ENCODE measurements around the gene BMAL1. TPM values are rescaled to one million over a fixed set of nuclear protein-coding genes. Genes with fewer than 3 reads are reported as not detected.

BMAL1 gene
- total RNA-seq, result 10 to 100 TPM; 93.6 to 93.8 TPM
- polyA plus RNA-seq, result 10 to 100 TPM in 2 of 3 donors, 1 to 10 TPM in 1; 9.6 to 14.0 (median 12.3) TPM
- 17.5 to 91.6 (median 40.2) reads per million in 6 experiments for total RNA-seq

DNA sequence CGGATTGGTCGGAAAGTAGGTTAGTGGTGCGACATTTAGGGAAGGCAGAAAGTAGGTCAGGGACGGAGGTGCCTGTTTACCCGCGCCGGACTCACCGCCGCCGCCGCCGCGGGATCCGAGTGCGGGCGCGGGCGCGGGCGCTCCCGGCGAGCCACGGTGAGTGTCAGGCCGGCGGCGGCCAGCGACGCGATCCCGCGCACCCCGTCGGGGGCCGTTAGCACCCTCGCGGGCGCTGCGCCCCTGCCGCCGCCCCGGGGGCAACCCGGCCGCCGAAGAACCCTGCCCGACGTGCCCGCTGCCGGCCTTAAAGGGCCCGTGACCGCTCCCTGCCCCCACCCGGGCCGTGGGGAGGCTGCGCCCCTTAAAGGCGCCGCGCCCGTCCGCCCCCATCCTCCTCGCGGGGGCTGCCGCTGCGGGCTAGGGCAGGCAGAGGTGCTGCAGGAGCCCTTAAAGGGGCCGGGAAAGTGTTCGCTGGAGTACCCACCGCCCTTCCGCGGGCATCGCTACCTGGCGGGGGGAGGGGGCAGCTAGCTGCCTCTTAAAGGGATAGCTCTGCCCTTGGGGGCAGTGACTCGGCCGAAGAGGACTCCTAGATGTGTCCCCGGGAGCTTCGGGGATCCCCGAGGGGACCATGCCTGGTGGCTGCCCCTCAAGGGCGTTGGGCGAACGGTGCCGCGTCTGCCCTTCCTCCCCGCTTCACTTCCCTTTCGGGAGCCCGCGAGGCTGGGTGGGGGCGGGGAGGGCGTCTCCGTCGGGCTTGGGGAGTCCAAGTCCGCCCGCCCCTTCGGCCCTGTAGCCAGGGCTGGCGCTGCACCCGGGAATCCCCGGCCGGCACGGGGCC is at the start of gene BMAL1:
Gene BMAL1, plus strand, starts transcription at position 23 of the 841 bp plus-strand sequence. CDS start 76,519 bp downstream, outside the sequence.
- Mint-ChIP-seq H3K9me3 (no peaks in the 10 kb centered on the region), H3K27me3 (peaks cover 0 to 5% (median 0%) of the 10 kb centered on the region in 5 donors), H3K27ac (peak within 1 kb of the TSS; percentile 91 to 96 (median 94)), H3K4me3 (peak within 1 kb of the TSS; percentile 95 to 99 (median 98)), H3K36me3 (no peaks in the 10 kb centered on the region), H3K4me1 (peaks cover 40 to 58% (median 53%) of the 10 kb centered on the region in 4 donors)
- ATAC-seq (peak; percentile 36 to 44), DNase-seq (peak in 8 of 10 donors; percentile 39 to 75 (median 55))
- POLR2A ChIA-PET, result interaction anchor here (0.6 to 2.0 kb wide), 9 partner anchors 10 to 185 kb away, joined by 3 to 10 read pairs (median 4); partner anchors contain the start of gene BTBD10

DNA sequence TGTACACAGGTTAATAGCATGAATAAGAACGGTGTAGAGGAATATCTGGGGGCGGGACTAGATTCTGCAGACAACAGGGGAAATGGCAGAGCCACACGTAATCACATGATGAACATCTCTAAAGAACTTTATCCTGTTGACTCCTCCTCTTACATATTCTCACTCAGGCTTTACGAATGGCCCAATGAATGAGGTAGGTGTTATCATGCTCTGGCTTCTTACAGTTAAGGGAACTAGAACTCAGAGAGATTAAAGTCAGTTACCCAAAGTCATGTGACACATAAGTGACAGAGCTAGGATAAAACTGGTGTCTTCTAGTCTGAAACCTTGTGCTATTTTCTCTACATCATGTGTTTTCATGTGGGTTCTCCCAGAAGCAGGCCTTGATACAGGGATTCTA is 49.0 kb upstream of the BMAL1 start:
- Mint-ChIP-seq H3K9me3 (no peaks in the 10 kb centered on the region), H3K27ac (peak overlapping the region in 1 of 10 donors; percentile 40), H3K4me3 (peak overlapping the region in 1 of 10 donors; percentile 30), H3K27me3 (peaks cover 0 to 3% (median 0%) of the 10 kb centered on the region in 5 donors), H3K36me3 (no peaks in the 10 kb centered on the region), H3K4me1 (peaks cover 0 to 14% (median 0%) of the 10 kb centered on the region in 4 donors)
- DNase-seq (no peak), ATAC-seq (peak in 1 of 2 donors; percentile 23)
- POLR2A ChIA-PET, result no interaction called here

DNA sequence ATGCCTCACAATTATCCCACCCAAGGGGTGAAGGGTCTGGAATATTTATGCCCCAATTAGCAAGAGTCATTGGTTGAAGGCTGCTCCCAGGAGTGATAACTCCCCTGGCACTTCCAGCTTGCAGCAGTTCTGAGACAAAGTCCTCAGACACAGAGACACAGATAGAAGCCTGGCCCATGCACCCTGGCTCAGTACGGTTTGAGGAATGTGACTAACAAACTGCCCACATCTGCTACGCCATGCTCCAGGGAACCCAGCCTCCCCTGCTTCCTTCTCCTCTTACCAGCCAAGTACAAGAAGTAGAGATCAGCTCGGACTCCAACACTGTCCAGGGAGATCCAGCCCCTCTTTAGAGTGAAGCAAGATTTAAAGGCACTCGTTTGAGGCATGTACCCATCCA is 48.5 kb upstream of the BMAL1 start:
- no peaks in the 10 kb centered on the region for H3K9me3 Mint-ChIP-seq

DNA sequence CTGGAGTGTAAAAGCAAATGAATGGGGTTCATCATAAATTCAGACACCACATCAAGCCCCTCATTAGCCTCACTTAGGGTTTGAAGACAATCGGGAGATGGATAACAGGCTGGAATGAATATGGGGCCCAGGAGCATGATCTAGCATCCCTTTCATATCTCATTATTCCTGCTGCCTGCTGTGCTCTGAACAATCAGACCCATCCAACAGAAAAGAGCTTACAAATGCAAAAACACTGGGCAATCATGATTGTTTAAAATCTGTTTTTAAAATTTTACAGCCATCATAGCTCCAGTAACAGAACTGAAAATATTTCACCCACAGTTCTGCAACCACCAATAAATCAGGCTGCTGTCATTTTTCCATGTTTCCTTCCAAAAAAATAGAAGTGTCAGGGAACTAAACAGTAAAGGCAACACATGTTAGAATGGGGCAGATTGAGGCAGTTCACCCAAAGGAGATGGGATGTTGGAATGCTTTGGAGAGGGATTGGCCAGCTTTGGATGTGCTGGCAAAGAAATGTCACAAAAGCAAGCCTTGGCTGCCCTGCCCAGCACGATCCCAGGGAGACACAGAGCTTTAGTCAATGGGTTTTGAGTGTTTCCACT is 47.8 kb upstream of the BMAL1 start:
- Mint-ChIP-seq H3K27ac (no peak overlapping the region), H3K4me3 (no peak overlapping the region), H3K4me1 (peaks cover 0 to 14% (median 0%) of the 10 kb centered on the region in 4 donors), H3K9me3 (no peaks in the 10 kb centered on the region), H3K36me3 (no peaks in the 10 kb centered on the region), H3K27me3 (peaks cover 0 to 5% (median 0%) of the 10 kb centered on the region in 5 donors)
- DNase-seq (no peak), ATAC-seq (no peak)
- POLR2A ChIA-PET, result no interaction called here

More for the DNA sequence above, 48.5 kb upstream of the BMAL1 start:
- H3K4me1 Mint-ChIP-seq, result peaks cover 0 to 14% (median 0%) of the 10 kb centered on the region in 4 donors
- peak overlapping the region in 1 of 10 donors; percentile 40 for H3K27ac Mint-ChIP-seq
- ATAC-seq (no peak), DNase-seq (no peak)
- no peaks in the 10 kb centered on the region for H3K36me3 Mint-ChIP-seq
- POLR2A ChIA-PET, result no interaction called here
- H3K4me3 Mint-ChIP-seq, result no peak overlapping the region
- H3K27me3 Mint-ChIP-seq, result peaks cover 0 to 5% (median 0%) of the 10 kb centered on the region in 5 donors

DNA sequence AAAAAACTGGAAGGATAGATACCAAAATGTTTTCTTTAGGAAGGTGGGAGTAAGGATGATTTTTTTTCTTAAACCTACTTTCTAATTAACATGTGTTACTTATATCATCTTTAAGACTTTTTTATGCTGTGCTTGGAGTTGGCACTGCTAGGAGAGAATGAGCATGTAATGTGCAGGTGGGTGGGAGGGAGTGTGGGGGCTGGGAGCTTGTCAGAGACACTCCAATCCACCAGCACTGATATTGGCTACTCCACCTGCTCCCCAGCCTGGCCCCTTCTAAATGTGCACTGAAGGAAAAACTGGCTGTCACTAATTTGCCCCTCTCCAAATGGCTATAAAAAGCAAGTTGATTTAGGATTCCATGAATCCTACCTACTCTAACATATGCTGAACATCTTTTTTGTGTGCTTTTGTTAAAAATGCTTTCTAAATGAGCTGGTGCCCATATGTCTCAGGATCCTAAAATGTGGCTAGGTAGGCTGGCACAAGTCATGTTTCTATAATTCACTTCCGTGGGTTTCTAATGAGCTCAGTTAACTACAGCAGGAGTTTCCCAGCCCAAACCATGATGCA is 44.3 kb upstream of the BMAL1 start:
- Mint-ChIP-seq H3K27me3 (peaks cover 0 to 5% (median 0%) of the 10 kb centered on the region in 5 donors), H3K4me3 (no peak overlapping the region), H3K9me3 (peaks cover 0 to 8% (median 0%) of the 10 kb centered on the region in 9 donors), H3K4me1 (peaks cover 0 to 12% (median 0%) of the 10 kb centered on the region in 4 donors), H3K36me3 (peaks cover 0 to 6% (median 0%) of the 10 kb centered on the region in 3 donors), H3K27ac (no peak overlapping the region)
- ATAC-seq (no peak), DNase-seq (no peak)
- POLR2A ChIA-PET, result no interaction called here

DNA sequence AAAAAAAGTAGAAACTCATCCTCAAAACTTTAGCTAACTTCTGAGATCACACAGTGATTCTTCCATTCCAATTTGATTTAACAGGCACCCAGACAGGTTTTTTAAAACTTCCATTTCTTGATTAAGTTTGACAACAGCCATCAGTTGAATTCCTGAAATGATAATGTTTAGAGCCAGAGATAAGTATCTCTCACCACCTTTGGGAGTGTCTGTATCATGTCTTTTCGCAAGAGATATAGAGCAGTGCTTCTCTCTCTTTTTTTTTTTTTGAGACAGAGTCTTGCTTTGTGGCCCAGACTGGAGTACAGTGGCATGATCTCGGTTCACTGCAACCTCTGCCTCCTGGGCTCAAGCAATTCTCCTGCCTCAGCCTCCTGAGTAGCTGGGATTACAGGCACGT is 41.7 kb upstream of the BMAL1 start:
- Mint-ChIP-seq H3K4me1 (peaks cover 0 to 7% (median 2%) of the 10 kb centered on the region in 4 donors), H3K27ac (no peak overlapping the region), H3K9me3 (peaks cover 0 to 8% (median 0%) of the 10 kb centered on the region in 9 donors), H3K27me3 (peaks cover 0 to 8% (median 2%) of the 10 kb centered on the region in 5 donors), H3K36me3 (peaks cover 0 to 6% (median 0%) of the 10 kb centered on the region in 3 donors), H3K4me3 (no peak overlapping the region)
- ATAC-seq (no peak), DNase-seq (no peak)
- POLR2A ChIA-PET, result interaction anchor here (1.0 kb wide), 1 partner anchor 9 kb away, joined by 3 read pairs; no protein-coding TSS in a partner anchor

DNA sequence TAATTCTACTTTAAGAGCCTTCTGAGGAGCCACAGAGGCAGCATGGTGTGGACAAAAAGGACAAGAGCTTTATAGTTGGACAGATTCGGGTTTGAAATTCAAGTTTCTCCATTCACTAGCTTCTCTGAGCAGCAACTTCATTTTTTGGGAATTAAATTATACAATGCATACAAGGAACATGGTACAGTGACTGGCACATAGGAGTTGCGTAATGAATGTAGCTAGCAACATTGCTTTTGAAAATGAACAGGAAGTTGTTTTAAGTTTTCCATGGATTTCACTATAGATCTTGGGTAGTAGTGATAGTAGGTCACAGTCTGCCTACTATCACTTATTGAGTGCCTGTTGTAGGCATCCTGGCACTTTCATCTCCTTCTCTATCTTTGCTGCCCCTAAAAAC is 41.0 kb upstream of the BMAL1 start:
- Mint-ChIP-seq H3K36me3 (peaks cover 0 to 6% (median 0%) of the 10 kb centered on the region in 3 donors), H3K27ac (no peak overlapping the region), H3K4me3 (no peak overlapping the region), H3K9me3 (peaks cover 0 to 8% (median 0%) of the 10 kb centered on the region in 9 donors), H3K27me3 (peaks cover 0 to 8% (median 2%) of the 10 kb centered on the region in 5 donors), H3K4me1 (peaks cover 0 to 7% (median 2%) of the 10 kb centered on the region in 4 donors)
- ATAC-seq, result no peak
- no peak for DNase-seq
- POLR2A ChIA-PET, result interaction anchor here (1.0 kb wide), 1 partner anchor 10 kb away, joined by 3 read pairs; no protein-coding TSS in a partner anchor

DNA sequence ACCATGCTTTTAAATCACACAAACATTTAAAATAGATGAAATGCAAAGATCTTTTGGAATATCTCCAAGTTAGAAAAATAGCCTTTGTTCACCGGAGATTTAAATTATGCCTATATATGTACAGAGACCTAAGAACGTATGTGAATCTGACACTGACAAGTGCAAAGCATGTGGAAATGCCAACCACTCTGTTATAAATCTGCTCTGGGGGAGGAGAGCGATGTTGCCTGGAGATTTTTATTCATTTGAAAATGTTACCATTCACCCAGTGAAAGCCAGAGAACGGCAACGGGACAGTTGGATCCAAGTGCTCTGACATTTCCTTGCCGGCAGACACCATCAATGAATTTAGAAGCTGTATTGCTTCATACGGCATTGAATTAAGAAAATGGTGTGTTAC is 39.8 kb upstream of the BMAL1 start:
- peaks cover 0 to 11% (median 2%) of the 10 kb centered on the region in 5 donors for H3K27me3 Mint-ChIP-seq
- H3K4me1 Mint-ChIP-seq, result peaks cover 0 to 7% (median 2%) of the 10 kb centered on the region in 4 donors
- H3K27ac Mint-ChIP-seq, result no peak overlapping the region
- ATAC-seq (no peak), DNase-seq (no peak)
- peaks cover 0 to 6% (median 0%) of the 10 kb centered on the region in 3 donors for H3K36me3 Mint-ChIP-seq
- peaks cover 0 to 8% (median 0%) of the 10 kb centered on the region in 9 donors for H3K9me3 Mint-ChIP-seq
- POLR2A ChIA-PET, result no interaction called here
- H3K4me3 Mint-ChIP-seq, result no peak overlapping the region

DNA sequence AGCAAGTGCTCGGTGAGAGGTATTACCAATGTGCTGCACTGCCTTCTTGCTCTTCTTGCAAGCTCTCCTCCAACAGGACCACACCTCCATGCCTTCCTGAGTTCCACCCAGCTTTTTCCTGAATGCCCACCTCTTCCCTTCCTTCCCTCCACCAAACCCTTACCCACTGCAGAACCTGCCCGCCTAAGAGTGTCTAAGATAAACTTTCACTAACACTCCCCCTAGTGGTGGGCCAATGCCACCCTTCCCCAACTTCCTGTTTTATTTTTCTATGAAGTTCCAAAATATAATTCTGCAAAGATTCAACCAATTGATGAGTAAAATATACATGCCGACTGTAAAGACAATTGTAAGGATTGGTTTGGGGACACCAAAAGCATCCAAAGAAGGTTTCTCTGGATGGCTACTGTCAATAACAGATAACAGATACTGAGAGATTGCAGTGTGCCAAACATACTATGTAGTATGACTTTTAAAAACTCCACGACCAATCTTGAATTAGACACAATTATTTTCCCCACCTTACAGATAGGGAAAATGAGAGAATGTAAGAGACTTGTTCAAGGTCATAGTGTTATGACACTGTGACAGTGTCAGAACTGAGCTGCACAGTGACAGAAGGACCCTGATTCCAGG is 38.6 kb upstream of the BMAL1 start:
- POLR2A ChIA-PET, result no interaction called here
- DNase-seq (peak in 9 of 10 donors; percentile 21 to 74 (median 49)), ATAC-seq (peak; percentile 68 to 71)
- peaks cover 0 to 6% (median 0%) of the 10 kb centered on the region in 3 donors for H3K36me3 Mint-ChIP-seq
- peaks cover 3 to 16% (median 4%) of the 10 kb centered on the region in 5 donors for H3K27me3 Mint-ChIP-seq
- H3K4me1 Mint-ChIP-seq, result peaks cover 0 to 7% (median 2%) of the 10 kb centered on the region in 4 donors
- H3K4me3 Mint-ChIP-seq, result no peak overlapping the region
- peaks cover 0 to 8% (median 0%) of the 10 kb centered on the region in 9 donors for H3K9me3 Mint-ChIP-seq
- no peak overlapping the region for H3K27ac Mint-ChIP-seq

DNA sequence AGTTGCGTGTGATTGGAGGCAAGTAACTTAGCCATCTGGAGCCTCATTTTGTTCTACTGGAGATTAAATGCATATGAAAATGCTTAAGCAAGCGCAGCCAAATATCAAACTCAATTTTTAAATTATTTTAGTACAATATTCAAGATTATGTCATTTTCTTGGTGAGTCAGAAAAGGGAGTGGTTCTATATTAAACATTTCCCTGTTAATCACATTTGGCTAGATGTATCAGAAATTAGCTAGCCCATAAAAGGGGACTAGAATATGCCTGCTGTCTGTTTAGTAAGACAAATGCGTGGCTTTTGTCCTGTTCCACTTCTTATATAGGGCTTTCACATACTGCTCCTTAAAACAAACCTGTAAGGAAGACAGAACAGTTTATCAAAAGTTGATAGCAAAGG is 35.0 kb upstream of the BMAL1 start:
- no peak for ATAC-seq
- peaks cover 0 to 7% (median 2%) of the 10 kb centered on the region in 4 donors for H3K4me1 Mint-ChIP-seq
- peaks cover 0 to 1% (median 0%) of the 10 kb centered on the region in 9 donors for H3K9me3 Mint-ChIP-seq
- H3K36me3 Mint-ChIP-seq, result no peaks in the 10 kb centered on the region
- POLR2A ChIA-PET, result no interaction called here
- no peak overlapping the region for H3K4me3 Mint-ChIP-seq
- no peak for DNase-seq
- H3K27ac Mint-ChIP-seq, result no peak overlapping the region
- H3K27me3 Mint-ChIP-seq, result peaks cover 14 to 30% (median 22%) of the 10 kb centered on the region in 5 donors

DNA sequence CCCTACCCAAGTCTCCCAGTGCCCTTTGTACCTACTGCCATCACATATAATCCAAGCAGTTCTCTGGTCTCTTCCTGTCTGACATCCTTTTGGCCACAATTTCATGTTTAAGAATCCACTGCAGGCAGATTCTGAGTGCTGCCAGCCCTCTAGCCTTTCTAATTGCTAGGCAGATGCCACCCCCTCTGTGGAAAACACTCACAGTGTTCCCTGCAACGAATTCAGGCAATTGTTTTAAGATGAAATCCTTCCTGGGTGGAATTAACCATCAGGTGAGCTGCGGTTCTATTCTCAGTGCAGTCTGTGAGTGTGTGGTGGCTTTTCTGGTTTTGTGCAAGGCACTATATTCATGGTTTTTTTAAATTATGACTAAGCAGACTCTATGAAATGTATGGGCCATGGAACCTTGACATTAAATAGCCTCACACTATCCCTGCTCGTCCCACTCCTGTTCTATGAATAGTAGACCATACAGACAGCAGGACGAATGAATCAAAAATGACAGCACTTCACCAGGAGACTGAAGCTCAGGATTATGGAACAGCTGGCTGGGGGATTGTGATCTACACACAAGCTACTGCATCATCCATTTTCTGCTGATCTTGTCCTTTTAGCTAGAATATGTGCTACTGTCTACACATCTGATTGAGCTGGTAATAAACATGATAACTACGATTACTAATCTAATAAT is 29.8 kb upstream of the BMAL1 start:
- peaks cover 14 to 32% (median 22%) of the 10 kb centered on the region in 5 donors for H3K27me3 Mint-ChIP-seq
- no peak for ATAC-seq
- no peaks in the 10 kb centered on the region for H3K36me3 Mint-ChIP-seq
- no peaks in the 10 kb centered on the region for H3K4me1 Mint-ChIP-seq
- H3K9me3 Mint-ChIP-seq, result no peaks in the 10 kb centered on the region
- POLR2A ChIA-PET, result no interaction called here
- no peak for DNase-seq
- no peak overlapping the region for H3K4me3 Mint-ChIP-seq
- no peak overlapping the region for H3K27ac Mint-ChIP-seq

Measured in naive thymus-derived CD8-positive, alpha-beta T cell (primary cell).